Chondrocyte (in vitro differentiated cells): Measurements from ENCODE around the gene USP7. TPM values are rescaled to one million over a fixed set of nuclear protein-coding genes. Genes with fewer than 3 reads are reported as not detected.
"Not testable (repeated sequence)": the region's sequence is repeated elsewhere in the genome, so short reads cannot be mapped to it uniquely, and the experiment has no call there.

Source experiments
- DNase-seq: peaks from one replicate; pipeline ENCODE4 v3.0.0; 2021; ENCODE audit warnings: mixed read lengths, low spot score
- H3K27ac Mint-ChIP-seq: one replicate; pipeline ENCODE4 v1.8.0; 2021; ENCODE audit warnings: mild to moderate bottlenecking, moderate library complexity, mixed read lengths; ENCODE audit not compliant: unreplicated experiment
- H3K27me3 Mint-ChIP-seq: 2 replicates; pipeline ENCODE4 v1.8.0; 2021; ENCODE audit warnings: low read depth, mixed read lengths
- H3K36me3 Mint-ChIP-seq: 2 replicates; pipeline ENCODE4 v1.8.0; 2021; ENCODE audit warnings: low read depth, mixed read lengths
- H3K4me1 Mint-ChIP-seq: 2 replicates; pipeline ENCODE4 v1.8.0; 2021; ENCODE audit warnings: low read depth, mild to moderate bottlenecking, mixed read lengths
- H3K4me3 Mint-ChIP-seq: one replicate; pipeline ENCODE4 v1.8.0; 2021; ENCODE audit warnings: mild to moderate bottlenecking, moderate library complexity, mixed read lengths; ENCODE audit not compliant: unreplicated experiment
- H3K9me3 Mint-ChIP-seq: 2 replicates; pipeline ENCODE4 v1.8.0; 2021; ENCODE audit warnings: low read depth, mixed read lengths
- CTCF ChIP-seq: fragments of 200-600 bp; sonication (generic); IDR thresholded peaks from 2 replicates; pipeline ENCODE4 v1.5.0; 2021; ENCODE audit warnings: antibody characterized with exemption, mild to moderate bottlenecking, moderate library complexity
- total RNA-seq: library from RNA; stranded (reverse); gene quantifications from 3 replicates; pipeline ENCODE4 v1.2.1, GENCODE V29; 2021

USP7 gene
- total RNA-seq, 1 donor from 2014 or later: 90.6 TPM

GRCh38 chr16:8989099-8989878, 25.6 kb upstream of the USP7 start:
- Mint-ChIP-seq H3K27me3 (peaks cover 2% of the 10 kb centered on the region), H3K4me3 (no peak overlapping the region), H3K4me1 (peaks cover 2% of the 10 kb centered on the region), H3K36me3 (no peaks in the 10 kb centered on the region), H3K9me3 (no peaks in the 10 kb centered on the region), H3K27ac (no peak overlapping the region)
- DNase-seq: no peak
- no peak for TF ChIP-seq CTCF

GRCh38 chr16:8986818-8987191, 23.1 kb upstream of the USP7 start:
- Mint-ChIP-seq H3K9me3 (no peaks in the 10 kb centered on the region), H3K4me3 (no peak overlapping the region), H3K27me3 (peaks cover 6% of the 10 kb centered on the region), H3K4me1 (peaks cover 2% of the 10 kb centered on the region), H3K36me3 (no peaks in the 10 kb centered on the region), H3K27ac (no peak overlapping the region)
- DNase-seq: no peak
- TF ChIP-seq CTCF: no peak

- no peak overlapping the region for H3K27ac Mint-ChIP-seq
- DNase-seq: no peak
- H3K9me3 Mint-ChIP-seq: no peaks in the 10 kb centered on the region
- peaks cover 2% of the 10 kb centered on the region for H3K4me1 Mint-ChIP-seq
- peaks cover 6% of the 10 kb centered on the region for H3K27me3 Mint-ChIP-seq
- no peak for TF ChIP-seq CTCF
- no peak overlapping the region for H3K4me3 Mint-ChIP-seq
- H3K36me3 Mint-ChIP-seq: no peaks in the 10 kb centered on the region
Observed at GRCh38 chr16:8986111-8986510, 22.4 kb upstream of the USP7 start.

- TF ChIP-seq CTCF: no peak
- Mint-ChIP-seq H3K27me3 (peaks cover 6% of the 10 kb centered on the region), H3K4me1 (no peaks in the 10 kb centered on the region), H3K36me3 (no peaks in the 10 kb centered on the region), H3K4me3 (no peak overlapping the region), H3K27ac (no peak overlapping the region), H3K9me3 (no peaks in the 10 kb centered on the region)
- DNase-seq: no peak
Observed at GRCh38 chr16:8982816-8983215, 19.1 kb upstream of the USP7 start.

GRCh38 chr16:8981901-8982300, 18.2 kb upstream of the USP7 start:
- not testable (repeated sequence) for H3K4me3 Mint-ChIP-seq, DNase-seq, H3K27me3 Mint-ChIP-seq, H3K9me3 Mint-ChIP-seq, H3K36me3 Mint-ChIP-seq, H3K4me1 Mint-ChIP-seq, H3K27ac Mint-ChIP-seq

- not testable (repeated sequence) for DNase-seq, H3K27me3 Mint-ChIP-seq, H3K9me3 Mint-ChIP-seq
Observed at GRCh38 chr16:8976189-8976588, 12.5 kb upstream of the USP7 start.

More at GRCh38 chr16:8976189-8976588, 12.5 kb upstream of the USP7 start:
- H3K27ac Mint-ChIP-seq, H3K4me1 Mint-ChIP-seq, H3K36me3 Mint-ChIP-seq, H3K4me3 Mint-ChIP-seq: not testable (repeated sequence)
